WTC11 (cell line): ENCODE data around the gene ABCA1. TPM values are rescaled to one million over a fixed set of nuclear protein-coding genes. Genes with fewer than 3 reads are reported as not detected.
"Not testable (repeated sequence)": the region's sequence is repeated elsewhere in the genome, so short reads cannot be mapped to it uniquely, and the experiment has no call there.

Source experiments
- ATAC-seq: fragments of 200-7000 bp; cut with Tn5 transposase; 2 replicates; pipeline ENCODE4 v1.10.0; 2021; ENCODE audit warnings: mild to moderate bottlenecking, moderate library complexity
- CTCF ChIA-PET: fragments of 300-600 bp; sonication (Branson Sonifier 250); formaldehyde crosslinking; loops from one replicate; lab custom pipeline; 2021; ENCODE audit warnings: antibody characterized with exemption; lab: Charles Lee
- POLR2A ChIA-PET: fragments of 350-600 bp; sonication (Branson Sonifier 250); formaldehyde crosslinking; loops from one replicate; lab custom pipeline; 2021; ENCODE audit warnings: antibody characterized with exemption; lab: Charles Lee
- DNase-seq: peaks from one replicate; pipeline ENCODE4 v3.0.0; 2021; ENCODE audit warnings: low spot score
- H3K27ac Mint-ChIP-seq: 2 replicates; pipeline ENCODE4 v1.8.0; 2021; ENCODE audit warnings: mixed read lengths
- H3K27me3 Mint-ChIP-seq: 2 replicates; pipeline ENCODE4 v1.8.0; 2021; ENCODE audit warnings: low read depth, mild to moderate bottlenecking, moderate library complexity, mixed read lengths
- H3K36me3 Mint-ChIP-seq: 2 replicates; pipeline ENCODE4 v1.8.0; 2021; ENCODE audit warnings: mixed read lengths
- H3K4me1 Mint-ChIP-seq: 2 replicates; pipeline ENCODE4 v1.8.0; 2022; ENCODE audit warnings: mixed read lengths
- H3K4me3 Mint-ChIP-seq: 2 replicates; pipeline ENCODE4 v1.8.0; 2021; ENCODE audit warnings: mild to moderate bottlenecking, moderate library complexity, mixed read lengths
- H3K9me3 Mint-ChIP-seq: 2 replicates; pipeline ENCODE4 v1.8.0; 2021; ENCODE audit warnings: mixed read lengths
- ATF1 ChIP-seq: sonication (generic); formaldehyde crosslinking; IDR thresholded peaks from 2 replicates; pipeline ENCODE4 v1.8.1; 2023; ENCODE audit warnings: mild to moderate bottlenecking, moderate library complexity, missing genetic modification reagents
- ELF4 ChIP-seq: sonication (generic); formaldehyde crosslinking; IDR thresholded peaks from 2 replicates; pipeline ENCODE4 v1.8.1; 2022; ENCODE audit warnings: low read depth, mild to moderate bottlenecking, moderate library complexity, missing genetic modification reagents
- ESRRA ChIP-seq: sonication (generic); formaldehyde crosslinking; IDR thresholded peaks from 2 replicates; pipeline ENCODE4 v1.8.1; 2022; ENCODE audit warnings: mild to moderate bottlenecking, missing genetic modification reagents, borderline replicate concordance
- GABPB1 ChIP-seq: sonication (generic); formaldehyde crosslinking; IDR thresholded peaks from 2 replicates; pipeline ENCODE4 v1.8.1; 2023; ENCODE audit warnings: mild to moderate bottlenecking, missing genetic modification reagents
- GTF2I ChIP-seq: fragments of 250-450 bp; sonication (Bioruptor Pico); conservative IDR thresholded peaks from 2 replicates; pipeline ENCODE4 v1.4.0; 2021; ENCODE audit warnings: mild to moderate bottlenecking
- NFATC4 ChIP-seq: fragments of 250-450 bp; sonication (Bioruptor Pico); IDR thresholded peaks from 2 replicates; pipeline ENCODE4 v1.9.0; 2021; ENCODE audit warnings: mild to moderate bottlenecking
- NFE2L1 ChIP-seq: sonication (generic); formaldehyde crosslinking; IDR thresholded peaks from 2 replicates; pipeline ENCODE4 v1.8.1; 2023; ENCODE audit warnings: missing genetic modification reagents
- NR2C2 ChIP-seq: sonication (generic); formaldehyde crosslinking; IDR thresholded peaks from 2 replicates; pipeline ENCODE4 v1.8.0; 2022; ENCODE audit warnings: mild to moderate bottlenecking, missing genetic modification reagents
- SP1 ChIP-seq: sonication (generic); formaldehyde crosslinking; conservative IDR thresholded peaks from 2 replicates; pipeline ENCODE4 v1.8.1; 2022; ENCODE audit warnings: missing genetic modification reagents
- total RNA-seq: library from RNA; stranded (reverse); gene quantifications from 3 replicates; pipeline ENCODE4 v1.2.3, GENCODE V29; 2021
- TF ChIP-seq, protein P1 (sequence below): sonication (generic); formaldehyde crosslinking; IDR thresholded peaks from 2 replicates; pipeline ENCODE4 v1.8.1; 2023; ENCODE audit warnings: mild to moderate bottlenecking, moderate library complexity, missing genetic modification reagents
- TF ChIP-seq, protein P2 (sequence below): fragments of 250-450 bp; sonication (Bioruptor Pico); IDR thresholded peaks from 2 replicates; pipeline ENCODE4 v1.9.0; 2021; ENCODE audit warnings: mild to moderate bottlenecking
- TF ChIP-seq, protein P3 (sequence below): sonication (generic); formaldehyde crosslinking; IDR thresholded peaks from 2 replicates; pipeline ENCODE4 v1.8.0; 2022; ENCODE audit warnings: mild to moderate bottlenecking, missing genetic modification reagents

Gene ABCA1
- total RNA-seq, 1 experiment from 2014 or later, result 7.8 TPM

DNA sequence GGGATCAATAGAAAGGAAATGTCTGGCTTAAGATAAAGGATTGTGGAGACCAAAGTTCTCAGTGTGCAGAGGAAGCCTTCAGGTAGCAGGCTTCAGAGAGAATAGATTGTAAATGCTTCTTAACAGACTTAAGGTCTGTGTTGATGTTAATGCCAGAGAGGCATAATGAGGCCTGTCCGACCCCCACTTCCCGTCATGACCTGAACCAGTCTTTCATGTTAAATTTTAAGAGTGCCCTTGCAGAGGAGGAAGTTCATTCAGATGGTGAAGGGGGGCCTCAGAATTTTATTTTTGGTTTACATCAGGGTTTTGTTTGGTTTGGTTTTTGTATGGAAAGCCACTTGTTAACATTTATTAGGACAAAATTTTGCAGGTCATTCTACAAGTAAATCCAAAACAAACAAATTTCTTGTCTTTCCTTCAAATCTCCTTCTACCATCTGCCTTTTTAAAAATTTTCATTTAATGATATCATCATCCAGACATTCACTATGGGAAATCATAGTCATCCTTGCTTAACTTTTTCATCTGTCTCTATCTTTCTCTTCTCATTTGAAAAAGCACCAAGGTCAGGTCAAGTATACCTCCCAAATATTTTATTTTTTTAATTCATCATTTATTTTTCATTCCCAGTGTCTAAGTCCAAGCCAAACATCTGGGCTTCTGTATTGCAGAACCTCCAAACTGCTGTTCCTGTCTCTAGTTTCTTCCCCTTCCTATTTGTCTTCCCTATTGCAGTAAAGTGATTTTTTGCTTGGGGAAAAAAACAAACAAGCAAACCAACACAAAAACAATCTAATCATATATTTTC, 6.9 kb upstream of the ABCA1 start (continued):
- TF ChIP-seq, protein P1, sequence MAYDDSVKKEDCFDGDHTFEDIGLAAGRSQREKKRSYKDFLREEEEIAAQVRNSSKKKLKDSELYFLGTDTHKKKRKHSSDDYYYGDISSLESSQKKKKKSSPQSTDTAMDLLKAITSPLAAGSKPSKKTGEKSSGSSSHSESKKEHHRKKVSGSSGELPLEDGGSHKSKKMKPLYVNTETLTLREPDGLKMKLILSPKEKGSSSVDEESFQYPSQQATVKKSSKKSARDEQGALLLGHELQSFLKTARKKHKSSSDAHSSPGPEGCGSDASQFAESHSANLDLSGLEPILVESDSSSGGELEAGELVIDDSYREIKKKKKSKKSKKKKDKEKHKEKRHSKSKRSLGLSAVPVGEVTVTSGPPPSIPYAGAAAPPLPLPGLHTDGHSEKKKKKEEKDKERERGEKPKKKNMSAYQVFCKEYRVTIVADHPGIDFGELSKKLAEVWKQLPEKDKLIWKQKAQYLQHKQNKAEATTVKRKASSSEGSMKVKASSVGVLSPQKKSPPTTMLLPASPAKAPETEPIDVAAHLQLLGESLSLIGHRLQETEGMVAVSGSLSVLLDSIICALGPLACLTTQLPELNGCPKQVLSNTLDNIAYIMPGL (CRISPR knock-in tag), result no peak
- TF ChIP-seq GTF2I (CRISPR knock-in tag), result no peak
- TF ChIP-seq, all 79 proteins: peak for 0

DNA sequence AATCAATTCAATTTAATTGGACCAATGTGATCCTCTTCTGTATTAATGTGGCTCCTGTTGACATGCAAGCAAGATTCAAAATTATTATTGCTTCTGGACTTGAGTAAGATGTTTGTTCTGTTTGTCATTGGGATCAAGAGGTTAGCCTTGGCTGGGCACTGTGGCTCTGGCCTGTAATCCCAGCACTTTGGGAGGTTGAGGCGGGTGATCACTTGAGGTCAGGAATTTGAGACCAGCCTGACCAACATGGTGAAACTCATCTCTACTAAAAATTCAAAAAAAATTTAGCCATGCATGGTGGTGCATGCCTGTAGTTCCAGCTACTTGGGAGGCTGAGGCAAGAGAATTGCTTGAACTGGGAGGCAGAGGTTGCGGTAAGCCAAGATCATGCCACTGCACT, 5.1 kb upstream of the ABCA1 start:
- H3K4me3 Mint-ChIP-seq, DNase-seq, H3K27ac Mint-ChIP-seq, POLR2A ChIA-PET, ATAC-seq, H3K27me3 Mint-ChIP-seq, H3K9me3 Mint-ChIP-seq, H3K36me3 Mint-ChIP-seq: not testable (repeated sequence)
- CTCF ChIA-PET, result interaction anchor here (0.6 to 1.2 kb wide), 3 partner anchors 47 to 70 kb away, joined by 3 to 4 read pairs (median 3); no protein-coding TSS in a partner anchor
- peaks cover 48% of the 10 kb centered on the region for H3K4me1 Mint-ChIP-seq

DNA sequence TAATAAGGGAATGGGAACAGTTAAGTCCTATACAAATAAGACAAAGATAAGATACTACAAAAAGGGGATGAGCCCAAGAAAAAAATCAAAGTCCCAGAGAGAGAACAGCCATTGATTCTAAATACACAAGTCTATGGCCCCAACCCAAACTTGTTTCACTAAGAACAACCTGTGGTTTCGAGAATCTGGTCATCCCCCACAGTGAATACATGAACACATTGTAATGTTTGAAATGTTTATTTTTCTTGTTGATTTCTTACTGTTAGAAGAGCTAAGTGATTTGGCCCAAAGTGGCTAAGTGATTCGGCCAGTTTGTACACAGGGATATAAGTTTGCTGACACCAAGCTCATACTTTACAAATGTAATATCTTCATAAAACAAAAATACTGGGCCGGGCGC, 3.3 kb upstream of the ABCA1 start:
- peaks cover 44% of the 10 kb centered on the region for H3K4me1 Mint-ChIP-seq
- DNase-seq, result no peak
- no peak for TF ChIP-seq ATF1 (CRISPR knock-in tag)
- TF ChIP-seq, protein P2, sequence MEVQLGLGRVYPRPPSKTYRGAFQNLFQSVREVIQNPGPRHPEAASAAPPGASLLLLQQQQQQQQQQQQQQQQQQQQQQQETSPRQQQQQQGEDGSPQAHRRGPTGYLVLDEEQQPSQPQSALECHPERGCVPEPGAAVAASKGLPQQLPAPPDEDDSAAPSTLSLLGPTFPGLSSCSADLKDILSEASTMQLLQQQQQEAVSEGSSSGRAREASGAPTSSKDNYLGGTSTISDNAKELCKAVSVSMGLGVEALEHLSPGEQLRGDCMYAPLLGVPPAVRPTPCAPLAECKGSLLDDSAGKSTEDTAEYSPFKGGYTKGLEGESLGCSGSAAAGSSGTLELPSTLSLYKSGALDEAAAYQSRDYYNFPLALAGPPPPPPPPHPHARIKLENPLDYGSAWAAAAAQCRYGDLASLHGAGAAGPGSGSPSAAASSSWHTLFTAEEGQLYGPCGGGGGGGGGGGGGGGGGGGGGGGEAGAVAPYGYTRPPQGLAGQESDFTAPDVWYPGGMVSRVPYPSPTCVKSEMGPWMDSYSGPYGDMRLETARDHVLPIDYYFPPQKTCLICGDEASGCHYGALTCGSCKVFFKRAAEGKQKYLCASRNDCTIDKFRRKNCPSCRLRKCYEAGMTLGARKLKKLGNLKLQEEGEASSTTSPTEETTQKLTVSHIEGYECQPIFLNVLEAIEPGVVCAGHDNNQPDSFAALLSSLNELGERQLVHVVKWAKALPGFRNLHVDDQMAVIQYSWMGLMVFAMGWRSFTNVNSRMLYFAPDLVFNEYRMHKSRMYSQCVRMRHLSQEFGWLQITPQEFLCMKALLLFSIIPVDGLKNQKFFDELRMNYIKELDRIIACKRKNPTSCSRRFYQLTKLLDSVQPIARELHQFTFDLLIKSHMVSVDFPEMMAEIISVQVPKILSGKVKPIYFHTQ (CRISPR knock-in tag), result no peak
- no peak for TF ChIP-seq GABPB1 (CRISPR knock-in tag)
- TF ChIP-seq NFE2L1 (CRISPR knock-in tag), result no peak
- TF ChIP-seq, all 79 proteins: peak for 0
- Mint-ChIP-seq H3K9me3 (no peaks in the 10 kb centered on the region), H3K36me3 (no peaks in the 10 kb centered on the region), H3K4me3 (no peak overlapping the region), H3K27ac (no peak overlapping the region), H3K27me3 (peaks cover 20% of the 10 kb centered on the region)
- POLR2A ChIA-PET, result no interaction called here
- CTCF ChIA-PET, result interaction anchor here (1.1 to 2.6 kb wide), 2 partner anchors 67 to 68 kb away, joined by 3 to 7 read pairs; no protein-coding TSS in a partner anchor
- no peak for ATAC-seq

DNA sequence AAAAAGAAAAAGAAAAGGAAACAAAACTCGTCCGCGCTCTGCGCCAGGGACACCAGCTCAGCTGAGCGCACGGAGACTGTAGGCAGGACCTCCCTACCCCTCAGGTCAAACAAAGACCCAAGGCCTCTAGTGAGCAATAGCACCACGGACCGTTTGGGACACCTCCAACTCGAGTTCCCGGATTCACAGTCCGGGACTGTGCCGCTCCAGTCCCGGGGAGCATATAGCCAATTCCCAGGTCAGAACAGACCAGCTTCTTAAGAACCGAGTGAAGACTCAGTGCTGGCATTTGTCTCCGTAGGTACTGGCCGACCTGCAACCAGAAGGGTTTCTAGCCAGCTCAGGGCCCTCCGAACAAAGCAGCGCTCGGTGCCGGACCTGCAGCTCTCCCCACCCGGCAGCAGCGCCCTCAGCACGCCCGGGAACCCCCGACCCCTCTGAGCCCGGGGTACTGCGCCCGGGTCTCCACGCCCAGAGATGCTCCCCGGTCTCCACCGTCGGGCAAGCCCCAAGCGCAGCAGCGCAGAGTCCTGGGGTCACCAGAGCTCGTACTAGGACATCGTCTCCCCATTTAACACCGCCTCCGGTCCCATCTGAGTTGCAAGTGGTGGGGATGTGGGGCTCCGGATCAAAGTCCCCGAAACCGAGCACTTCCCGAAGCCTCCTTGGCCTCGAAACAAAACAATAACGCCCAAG, 591 bp downstream of the ABCA1 start:
- TF ChIP-seq GABPB1 (CRISPR knock-in tag), result peak; percentile 13; the same call in 1 of the 2 replicates
- TF ChIP-seq, protein P3, sequence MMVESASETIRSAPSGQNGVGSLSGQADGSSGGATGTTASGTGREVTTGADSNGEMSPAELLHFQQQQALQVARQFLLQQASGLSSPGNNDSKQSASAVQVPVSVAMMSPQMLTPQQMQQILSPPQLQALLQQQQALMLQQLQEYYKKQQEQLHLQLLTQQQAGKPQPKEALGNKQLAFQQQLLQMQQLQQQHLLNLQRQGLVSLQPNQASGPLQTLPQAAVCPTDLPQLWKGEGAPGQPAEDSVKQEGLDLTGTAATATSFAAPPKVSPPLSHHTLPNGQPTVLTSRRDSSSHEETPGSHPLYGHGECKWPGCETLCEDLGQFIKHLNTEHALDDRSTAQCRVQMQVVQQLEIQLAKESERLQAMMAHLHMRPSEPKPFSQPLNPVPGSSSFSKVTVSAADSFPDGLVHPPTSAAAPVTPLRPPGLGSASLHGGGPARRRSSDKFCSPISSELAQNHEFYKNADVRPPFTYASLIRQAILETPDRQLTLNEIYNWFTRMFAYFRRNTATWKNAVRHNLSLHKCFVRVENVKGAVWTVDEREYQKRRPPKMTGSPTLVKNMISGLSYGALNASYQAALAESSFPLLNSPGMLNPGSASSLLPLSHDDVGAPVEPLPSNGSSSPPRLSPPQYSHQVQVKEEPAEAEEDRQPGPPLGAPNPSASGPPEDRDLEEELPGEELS, result 0 out of 2 replicates have a peak, but pooled peaks have one; percentile 11
- no peak for TF ChIP-seq SP1 (CRISPR knock-in tag)
- no peak for TF ChIP-seq NR2C2
- TF ChIP-seq GTF2I (CRISPR knock-in tag), result no peak
- no peak for TF ChIP-seq ELF4 (CRISPR knock-in tag)
- 0 out of 2 replicates have a peak, but pooled peaks have one; percentile 44 for TF ChIP-seq NFATC4 (CRISPR knock-in tag)
- no peak for TF ChIP-seq ESRRA (CRISPR knock-in tag)
- peak; percentile 53 for DNase-seq
- peaks cover 20% of the 10 kb centered on the region for H3K27me3 Mint-ChIP-seq
- peak; percentile 36 for ATAC-seq
- peaks cover 23% of the 10 kb centered on the region for H3K4me1 Mint-ChIP-seq
- CTCF ChIA-PET, result interaction anchor here (0.5 to 4.0 kb wide), 26 partner anchors 10 to 249 kb away, joined by 3 to 54 read pairs (median 4); no protein-coding TSS in a partner anchor
- H3K4me3 Mint-ChIP-seq, result peak overlapping the region; percentile 95
- H3K9me3 Mint-ChIP-seq, result no peaks in the 10 kb centered on the region
- POLR2A ChIA-PET, result interaction anchor here (0.6 to 3.3 kb wide), 14 partner anchors 17 to 317 kb away, joined by 3 to 77 read pairs (median 5); partner anchors contain the start of gene SLC44A1
- no peaks in the 10 kb centered on the region for H3K36me3 Mint-ChIP-seq
- H3K27ac Mint-ChIP-seq, result peak overlapping the region; percentile 94
